Suppressor macrophage (primary cell): ENCODE measurements around the gene PFKM.
A peak's percentile ranks its signal among the peaks of the same experiment; 100 is the strongest.

Source experiments
- DNase-seq, 4 experiments: peaks; one replicate each; pipeline ENCODE4 v3.0.0-alpha.2; 2020 to 2022
- total RNA-seq, 17 experiments: gene quantifications; one replicate each; lab custom pipeline; 2026; ENCODE audit warnings: mixed read lengths in 6 of 17, inconsistent platforms in 3 of 17; lab: John Stamatoyannopoulos, UW

Gene PFKM
- 12.6 to 30.3 (median 20.2) reads per million in 17 experiments for total RNA-seq

GRCh38 chr12:48119078-48119833 is at the start of gene PFKM:
Gene PFKM (plus strand): TSS chr12:48119364. CDS start chr12:48122775, 3,411 bp downstream.
- DNase-seq, result peak; percentile 61 to 80 (median 76)

GRCh38 chr12:48070033-48070432 is 49.1 kb upstream of the PFKM start:
- DNase-seq, result no peak

- DNase-seq, result no peak
Observed at GRCh38 chr12:48070731-48071130, 48.4 kb upstream of the PFKM start.

GRCh38 chr12:48071808-48072207 is 47.4 kb upstream of the PFKM start:
- no peak for DNase-seq

GRCh38 chr12:48072266-48072665 is 46.9 kb upstream of the PFKM start:
- no peak for DNase-seq

GRCh38 chr12:48074266-48074665 is 44.9 kb upstream of the PFKM start:
- DNase-seq, result no peak

- peak; percentile 8 to 62 (median 42) for DNase-seq
Observed at GRCh38 chr12:48075832-48076231, 43.3 kb upstream of the PFKM start.

GRCh38 chr12:48077111-48077510 is 42.1 kb upstream of the PFKM start:
- DNase-seq, result no peak

GRCh38 chr12:48078901-48079300 is 40.3 kb upstream of the PFKM start:
- peak; percentile 9 to 54 (median 32) for DNase-seq

GRCh38 chr12:48080285-48080684 is 38.9 kb upstream of the PFKM start:
- no peak for DNase-seq

GRCh38 chr12:48080821-48081220 is 38.3 kb upstream of the PFKM start:
- no peak for DNase-seq

GRCh38 chr12:48084066-48084465 is 35.1 kb upstream of the PFKM start:
- peak in 2 of 4 experiments; percentile 20 to 25 for DNase-seq

- DNase-seq, result peak in 2 of 4 experiments; percentile 7 to 13
Observed at GRCh38 chr12:48084841-48085460, 34.2 kb upstream of the PFKM start.

- no peak for DNase-seq
Observed at GRCh38 chr12:48086327-48086726, 32.8 kb upstream of the PFKM start.

- no peak for DNase-seq
Observed at GRCh38 chr12:48092611-48093010, 26.6 kb upstream of the PFKM start.

- DNase-seq, result no peak
Observed at GRCh38 chr12:48104531-48104930, 14.6 kb upstream of the PFKM start.

- DNase-seq, result peak; percentile 3 to 38 (median 21)
Observed at GRCh38 chr12:48105321-48105866, 13.8 kb upstream of the PFKM start.

GRCh38 chr12:48105867-48106680 is 13.1 kb upstream of the PFKM start, which contains the start of gene SENP1:
Gene SENP1 (minus strand): TSS chr12:48106079. CDS start chr12:48101472, 4,607 bp downstream.
- peak; percentile 89 to 94 (median 92) for DNase-seq

GRCh38 chr12:48106681-48107613 is 12.2 kb upstream of the PFKM start:
- no peak for DNase-seq

GRCh38 chr12:48109424-48109823 is 9.7 kb upstream of the PFKM start:
- no peak for DNase-seq

GRCh38 chr12:48110691-48111311 is 8.4 kb upstream of the PFKM start:
- no peak for DNase-seq
